GM12878 (cell line): ENCODE measurements around the gene ZBTB38.

ENCODE experiments used
- TCF7 ChIP-seq: IDR thresholded peaks from 2 replicates; pipeline ENCODE4 v1.6.1; 2014; ENCODE audit warnings: antibody characterized with exemption, borderline replicate concordance
- TF ChIP-seq, protein P1 (sequence below), 3 experiments: IDR thresholded peaks in 2 of 3; conservative IDR thresholded peaks in 1 of 3; 2 replicates each; pipeline ENCODE4 v1.5.1; 2011; ENCODE audit warnings: low read depth in 3 of 3, low read length in 3 of 3, mild to moderate bottlenecking in 3 of 3, control low read depth in 2 of 3, moderate library complexity in 2 of 3, inconsistent platforms in 1 of 3, mixed read lengths in 1 of 3; ENCODE audit not compliant: control insufficient read depth in 2 of 3, insufficient read depth in 1 of 3; ENCODE audit errors: extremely low read depth in 1 of 3
- TF ChIP-seq, protein P2 (sequence below): IDR thresholded peaks from 2 replicates; pipeline ENCODE4 v1.6.1; 2012; ENCODE audit warnings: low read length, inconsistent platforms

DNA sequence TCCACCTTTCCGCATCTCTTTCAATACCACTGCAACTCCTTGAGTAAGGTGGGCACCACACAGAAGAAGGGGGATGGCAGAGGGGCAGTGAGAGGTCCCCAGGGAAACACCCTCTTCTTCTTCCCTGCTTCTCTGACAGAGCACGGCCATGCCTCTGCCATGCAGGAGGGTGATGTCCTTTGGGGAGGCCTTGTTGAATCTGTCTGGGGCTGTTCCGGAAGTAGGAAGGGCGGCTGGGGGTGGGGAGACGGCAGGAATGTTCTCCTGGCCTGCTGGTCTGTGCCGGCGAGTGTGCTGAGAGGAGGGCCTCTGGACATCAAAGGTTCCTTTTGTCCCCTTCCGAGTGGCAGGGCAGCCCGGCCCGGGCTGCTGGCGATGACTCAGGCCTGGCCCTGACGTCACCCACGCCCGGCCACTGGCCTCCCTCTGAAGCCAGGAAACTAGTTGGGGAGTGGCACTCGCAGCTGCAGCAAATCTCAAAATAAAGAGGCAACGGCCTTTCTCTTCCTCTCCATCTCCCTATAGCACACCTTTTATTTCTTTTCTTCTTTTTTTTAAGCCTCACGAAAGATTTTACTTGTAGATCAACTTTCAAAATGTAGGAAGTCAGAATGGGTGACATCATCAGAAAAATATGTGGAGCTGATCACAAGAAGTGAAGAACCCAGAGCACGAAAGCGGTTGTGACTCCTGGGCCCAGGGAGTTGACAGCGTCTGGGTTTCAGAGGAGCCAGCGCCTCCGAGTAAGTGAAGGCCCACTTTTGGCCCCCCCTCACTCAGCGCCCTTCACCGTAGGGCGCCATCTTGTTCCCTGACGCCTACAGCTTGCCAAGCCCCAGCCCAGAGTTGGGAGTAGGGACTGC is at the start of gene ZBTB38:
- TF ChIP-seq, protein P1, sequence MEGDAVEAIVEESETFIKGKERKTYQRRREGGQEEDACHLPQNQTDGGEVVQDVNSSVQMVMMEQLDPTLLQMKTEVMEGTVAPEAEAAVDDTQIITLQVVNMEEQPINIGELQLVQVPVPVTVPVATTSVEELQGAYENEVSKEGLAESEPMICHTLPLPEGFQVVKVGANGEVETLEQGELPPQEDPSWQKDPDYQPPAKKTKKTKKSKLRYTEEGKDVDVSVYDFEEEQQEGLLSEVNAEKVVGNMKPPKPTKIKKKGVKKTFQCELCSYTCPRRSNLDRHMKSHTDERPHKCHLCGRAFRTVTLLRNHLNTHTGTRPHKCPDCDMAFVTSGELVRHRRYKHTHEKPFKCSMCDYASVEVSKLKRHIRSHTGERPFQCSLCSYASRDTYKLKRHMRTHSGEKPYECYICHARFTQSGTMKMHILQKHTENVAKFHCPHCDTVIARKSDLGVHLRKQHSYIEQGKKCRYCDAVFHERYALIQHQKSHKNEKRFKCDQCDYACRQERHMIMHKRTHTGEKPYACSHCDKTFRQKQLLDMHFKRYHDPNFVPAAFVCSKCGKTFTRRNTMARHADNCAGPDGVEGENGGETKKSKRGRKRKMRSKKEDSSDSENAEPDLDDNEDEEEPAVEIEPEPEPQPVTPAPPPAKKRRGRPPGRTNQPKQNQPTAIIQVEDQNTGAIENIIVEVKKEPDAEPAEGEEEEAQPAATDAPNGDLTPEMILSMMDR (IDR thresholded peaks at IDR 0.05 in 2 of 3, conservative IDR thresholded peaks at IDR 0.05 in 1 of 3; ENCODE audit: control insufficient read depth in 2 of 3, extremely low read depth in 1 of 3, insufficient read depth in 1 of 3, low read depth in 3 of 3, low read length in 3 of 3), result no peak
- TF ChIP-seq, protein P2, sequence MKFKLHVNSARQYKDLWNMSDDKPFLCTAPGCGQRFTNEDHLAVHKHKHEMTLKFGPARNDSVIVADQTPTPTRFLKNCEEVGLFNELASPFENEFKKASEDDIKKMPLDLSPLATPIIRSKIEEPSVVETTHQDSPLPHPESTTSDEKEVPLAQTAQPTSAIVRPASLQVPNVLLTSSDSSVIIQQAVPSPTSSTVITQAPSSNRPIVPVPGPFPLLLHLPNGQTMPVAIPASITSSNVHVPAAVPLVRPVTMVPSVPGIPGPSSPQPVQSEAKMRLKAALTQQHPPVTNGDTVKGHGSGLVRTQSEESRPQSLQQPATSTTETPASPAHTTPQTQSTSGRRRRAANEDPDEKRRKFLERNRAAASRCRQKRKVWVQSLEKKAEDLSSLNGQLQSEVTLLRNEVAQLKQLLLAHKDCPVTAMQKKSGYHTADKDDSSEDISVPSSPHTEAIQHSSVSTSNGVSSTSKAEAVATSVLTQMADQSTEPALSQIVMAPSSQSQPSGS, result no peak
- TF ChIP-seq TCF7, result no peak
